GM19395 (cell line): Measurements from ENCODE around the gene RBMY1B.
"Not testable (repeated sequence)": the region's sequence is repeated elsewhere in the genome, so short reads cannot be mapped to it uniquely, and the experiment has no call there.

Experiments used
- ATAC-seq: cut with Tn5 transposase; IDR thresholded peaks from one replicate; pipeline ENCODE4 v1.9.1; 2021; ENCODE audit warnings: mild to moderate bottlenecking, moderate library complexity; ENCODE audit not compliant: unreplicated experiment

Gene RBMY1B

GRCh38 chrY:21511038-21511437 lies at the start of gene RBMY1B:
RBMY1B (plus strand) TSS chrY:21511338; CDS start chrY:21513351, 2,013 bp downstream.
- not testable (repeated sequence) for ATAC-seq

DNA sequence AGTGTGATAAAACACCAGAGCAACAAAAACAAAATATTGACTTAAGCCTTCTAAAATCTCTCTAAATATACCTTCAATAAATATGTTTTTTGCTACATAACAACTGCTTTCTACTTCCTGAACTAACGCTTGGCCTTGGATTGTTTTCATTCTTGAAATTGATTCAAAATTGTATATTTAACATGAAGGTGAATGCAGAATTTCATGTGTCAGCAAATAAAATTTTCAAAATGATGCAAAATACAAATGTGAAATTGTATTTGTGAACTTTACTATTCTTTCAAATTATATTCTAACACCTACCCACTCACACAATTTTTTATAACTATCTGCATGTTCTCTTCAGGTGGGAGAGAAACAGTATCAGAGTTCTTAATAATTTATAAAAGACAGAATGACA lies 48.2 kb upstream of the RBMY1B start:
- not testable (repeated sequence) for ATAC-seq

DNA sequence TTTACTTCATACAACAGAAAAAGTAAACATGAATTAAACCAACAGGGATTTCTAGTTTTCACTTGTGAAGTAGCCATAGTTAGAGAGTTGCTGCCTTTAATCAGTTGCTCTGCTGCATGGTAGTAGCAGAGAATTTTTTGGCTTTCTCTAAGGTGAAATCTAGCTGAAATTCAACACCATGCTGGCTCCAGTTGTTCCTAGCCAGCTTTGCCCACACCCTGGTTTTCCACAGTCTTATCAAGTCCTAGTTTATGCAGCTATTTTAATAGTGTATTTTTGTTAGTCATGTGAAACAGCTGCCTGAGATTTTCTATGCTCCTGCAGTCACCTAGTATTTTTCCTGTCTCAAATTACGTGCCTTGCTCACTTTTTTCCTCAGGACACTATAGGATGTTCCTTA lies 28.2 kb upstream of the RBMY1B start:
- ATAC-seq: no peak

DNA sequence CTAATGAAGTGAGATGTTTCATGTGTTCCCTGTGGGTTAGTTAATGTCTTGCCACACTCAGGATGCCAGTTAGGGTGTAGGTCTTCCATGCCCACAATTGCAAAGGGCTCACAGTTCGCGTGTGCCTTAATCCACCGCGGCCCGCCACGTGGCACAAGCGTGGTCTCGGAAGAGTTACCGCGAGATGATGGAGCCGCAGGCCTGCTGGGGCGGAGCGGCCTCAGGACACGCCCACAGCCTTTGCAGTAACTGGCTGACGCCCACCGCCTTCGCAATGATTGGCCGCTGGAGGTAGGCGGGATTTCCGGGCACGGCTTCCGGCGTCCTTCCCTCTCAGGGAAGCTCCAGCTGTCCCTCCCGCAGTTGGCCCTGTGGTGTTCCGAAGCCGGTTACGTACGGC lies 23.4 kb downstream of the RBMY1B start, which contains the start of gene RBMY1A1:
Gene RBMY1A1 (plus strand): TSS at position 301 of the 400 bp plus-strand sequence. CDS start 2,013 bp downstream, outside the sequence.
- ATAC-seq: not testable (repeated sequence)

DNA sequence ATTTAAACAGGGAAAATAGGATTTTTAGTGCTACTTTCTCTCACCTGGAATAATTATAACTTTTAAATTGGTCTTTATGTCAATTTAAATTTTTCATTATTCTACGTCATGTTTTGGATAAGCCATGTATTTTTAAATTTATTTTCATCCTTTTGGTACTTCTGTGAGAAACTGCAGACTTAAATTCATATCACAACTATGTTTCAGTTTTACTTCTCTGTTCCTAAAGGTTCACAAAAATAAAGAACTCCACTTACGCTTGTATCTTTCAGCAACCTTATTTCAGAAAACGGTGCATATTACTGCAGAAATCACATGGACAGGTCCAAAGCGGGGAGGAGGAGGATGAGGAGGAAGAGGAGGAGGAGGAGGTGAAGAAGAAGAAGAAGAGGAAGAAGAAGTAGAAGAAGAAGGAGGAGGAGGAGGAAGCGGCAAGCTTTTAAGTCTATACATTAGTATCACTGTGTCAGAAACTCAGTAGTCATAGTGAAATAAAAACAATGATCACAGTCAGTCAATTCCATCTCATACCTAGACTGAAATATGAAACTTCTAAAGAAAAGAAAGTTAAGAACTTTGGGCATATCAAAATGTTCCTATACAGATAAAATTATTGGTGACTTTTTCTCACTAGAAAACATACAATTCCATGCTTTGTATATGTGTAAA lies 48.3 kb downstream of the RBMY1B start:
- ATAC-seq: not testable (repeated sequence)
